HCT116 (cell line): ENCODE measurements around the gene APLP1. TPM values are rescaled to one million over a fixed set of nuclear protein-coding genes. Genes with fewer than 3 reads are reported as not detected.

Experiments
- ATAC-seq: fragments of 200-7000 bp; cut with Tn5 transposase; 2 replicates; pipeline ENCODE4 v1.9.1; 2020; ENCODE audit warnings: mild to moderate bottlenecking, moderate library complexity
- BruUV-seq: library from RNA; stranded (reverse); fragments of 400-500 nt; replicated peaks from 2 replicates; lab custom pipeline; 2021; lab: Mats Ljungman, UMichigan
- CTCF ChIA-PET: fragments of 300-600 bp; sonication (Branson Sonifier 250); formaldehyde crosslinking; loops from one replicate; lab custom pipeline; 2021; ENCODE audit warnings: antibody characterized with exemption; lab: Charles Lee
- POLR2A ChIA-PET: fragments of 300-600, 350-600 bp; sonication (Branson Sonifier 250); formaldehyde crosslinking; loops from one replicate; lab custom pipeline; 2021; ENCODE audit warnings: antibody characterized with exemption; lab: Charles Lee
- RAD21 ChIA-PET, 2 experiments: fragments of 300-600 bp; sonication (Branson Sonifier 250); formaldehyde crosslinking; loops; one replicate each; lab custom pipeline; 2023; ENCODE audit warnings: low total read pairs in 2 of 2; ENCODE audit not compliant: uncharacterized antibody in 2 of 2, unreplicated experiment in 2 of 2, low non-redundant PET in 1 of 2; lab: Charles Lee
- DNase-seq: peaks from one replicate; pipeline ENCODE4 v3.0.0-alpha.2; 2010; ENCODE audit warnings: low read depth, low spot score
- H2AFZ ChIP-seq: fragments of 200-600 bp; shearing (Covaris generic), sonication (generic); 2 replicates; pipeline ENCODE4 v1.6.1; 2017; ENCODE audit warnings: low read depth, mixed run types, mixed read lengths, antibody characterized with exemption, low read length; ENCODE audit not compliant: poor library complexity, severe bottlenecking
- H3K27ac ChIP-seq: 2 replicates; pipeline ENCODE4 v1.5.1; 2012; ENCODE audit warnings: low read depth, low read length
- H3K27me3 ChIP-seq: fragments of 200-600 bp; sonication (generic); 2 replicates; pipeline ENCODE4 v1.6.1; 2016; ENCODE audit warnings: mixed run types, low read length, mixed read lengths; ENCODE audit not compliant: insufficient read depth
- H3K36me3 ChIP-seq, 2 experiments: fragments of 200-500 bp in 1 of 2; fragments of 200-600 bp in 1 of 2; sonication (Bioruptor generic) in 1 of 2; sonication (generic) in 1 of 2; 2 replicates each; pipeline versions ENCODE4 v1.5.1 to v1.6.1; 2014 to 2016; ENCODE audit warnings: low read length in 2 of 2, inconsistent platforms in 1 of 2, mixed read lengths in 1 of 2, mixed run types in 1 of 2; ENCODE audit not compliant: insufficient read depth in 2 of 2, control insufficient read depth in 1 of 2
- H3K4me1 ChIP-seq, 2 experiments: fragments of 200-600 bp in 1 of 2; sonication (generic) in 1 of 2; 2 replicates each; pipeline versions ENCODE4 v1.5.1 to v1.6.1; 2012 to 2017; ENCODE audit warnings: low read length in 2 of 2, inconsistent platforms in 1 of 2, mild to moderate bottlenecking in 1 of 2, mixed read lengths in 1 of 2, mixed run types in 1 of 2, moderate library complexity in 1 of 2; ENCODE audit not compliant: insufficient read depth in 2 of 2, control insufficient read depth in 1 of 2
- H3K4me2 ChIP-seq: fragments of 200-600 bp; sonication (generic); 2 replicates; pipeline ENCODE4 v1.6.1; 2017; ENCODE audit warnings: mixed run types, low read length, mixed read lengths
- H3K4me3 ChIP-seq, 2 experiments: fragments of 200-600 bp in 1 of 2; sonication (generic) in 1 of 2; replicated peaks in 1 of 2; 2 replicates each; pipeline ENCODE4 v1.5.1; 2011 to 2016; ENCODE audit warnings: low read length in 2 of 2, control low read depth in 1 of 2, low read depth in 1 of 2, mild to moderate bottlenecking in 1 of 2, mixed read lengths in 1 of 2, mixed run types in 1 of 2
- H3K79me2 ChIP-seq: fragments of 200-600 bp; sonication (generic); 2 replicates; pipeline ENCODE4 v1.6.1; 2017; ENCODE audit warnings: mild to moderate bottlenecking, mixed run types, low read length, moderate library complexity, mixed read lengths; ENCODE audit not compliant: insufficient read depth
- H3K9ac ChIP-seq: fragments of 200-600 bp; sonication (generic); 2 replicates; pipeline ENCODE4 v1.6.1; 2016; ENCODE audit warnings: low read length, mixed read lengths
- H3K9me2 ChIP-seq: fragments of 200-600 bp; sonication (generic), shearing (Covaris generic); 2 replicates; pipeline ENCODE4 v1.6.1; 2017; ENCODE audit warnings: mixed run types, mild to moderate bottlenecking, moderate library complexity; ENCODE audit not compliant: insufficient read depth
- H3K9me3 ChIP-seq, 2 experiments: fragments of 200-500 bp in 1 of 2; fragments of 200-600 bp in 1 of 2; sonication (Bioruptor generic) in 1 of 2; sonication (generic) in 1 of 2; 2 replicates each; pipeline ENCODE4 v1.6.1; 2014 to 2017; ENCODE audit warnings: low read length in 2 of 2, mixed read lengths in 2 of 2, inconsistent platforms in 1 of 2, low read depth in 1 of 2, mild to moderate bottlenecking in 1 of 2, mixed run types in 1 of 2, moderate library complexity in 1 of 2; ENCODE audit not compliant: control insufficient read depth in 1 of 2, insufficient read depth in 1 of 2
- H4K20me1 ChIP-seq: fragments of 200-600 bp; sonication (generic), shearing (Covaris generic); 2 replicates; pipeline ENCODE4 v1.6.1; 2017; ENCODE audit warnings: mixed run types, mild to moderate bottlenecking, moderate library complexity; ENCODE audit not compliant: insufficient read depth
- CEBPB ChIP-seq: IDR thresholded peaks from 2 replicates; pipeline ENCODE4 v1.6.1; 2012; ENCODE audit warnings: low read depth
- EGR1 ChIP-seq: IDR thresholded peaks from 2 replicates; pipeline ENCODE4 v1.6.1; 2012; ENCODE audit warnings: low read depth
- EZH2phosphoT487 ChIP-seq: fragments of 200-600 bp; IDR thresholded peaks from 2 replicates; pipeline ENCODE4 v1.6.1; 2018; ENCODE audit warnings: antibody characterized with exemption, borderline replicate concordance
- POLR2A ChIP-seq: IDR thresholded peaks from 2 replicates; pipeline ENCODE4 v1.7.0; 2011; ENCODE audit warnings: borderline replicate concordance; ENCODE audit not compliant: insufficient read depth, insufficient read length; ENCODE audit errors: extremely low read depth
- POLR2AphosphoS5 ChIP-seq: IDR thresholded peaks from 2 replicates; pipeline ENCODE4 v1.6.1; 2011; ENCODE audit warnings: mild to moderate bottlenecking, low read depth, low read length, moderate library complexity
- SIN3A ChIP-seq: IDR thresholded peaks from 2 replicates; pipeline ENCODE4 v1.6.1; 2012; ENCODE audit warnings: low read depth
- SP1 ChIP-seq: IDR thresholded peaks from 2 replicates; pipeline ENCODE4 v1.6.1; 2012; ENCODE audit warnings: low read depth
- YY1 ChIP-seq: IDR thresholded peaks from 2 replicates; pipeline ENCODE4 v1.6.1; 2011; ENCODE audit warnings: low read length, low read depth, moderate library complexity, mild to moderate bottlenecking; ENCODE audit not compliant: insufficient replicate concordance; ENCODE audit errors: extremely low read depth
- ZNF274 ChIP-seq: fragments of 200-500 bp; sonication (Bioruptor generic); IDR thresholded peaks from 2 replicates; pipeline ENCODE4 v1.6.1; 2014; ENCODE audit warnings: mild to moderate bottlenecking, low read depth, low read length, inconsistent platforms
- intact Hi-C: fragments of 100-400 bp; cut with micrococcal nuclease; formaldehyde crosslinking; loops from 2 replicates; pipeline ENCODE4 v1.10.0; 2022
- total RNA-seq: library from RNA; stranded (reverse); gene quantifications from one replicate; pipeline ENCODE4 v1.2.1, GENCODE V29; 2021; ENCODE audit not compliant: unreplicated experiment
- TF ChIP-seq, protein P1 (sequence below): IDR thresholded peaks from 2 replicates; pipeline ENCODE4 v1.6.1; 2012
- TF ChIP-seq, protein P2 (sequence below): IDR thresholded peaks from 2 replicates; pipeline ENCODE4 v1.6.1; 2011; ENCODE audit warnings: mild to moderate bottlenecking, low read length, moderate library complexity; ENCODE audit not compliant: insufficient replicate concordance; ENCODE audit errors: extremely low read depth

The APLP1 gene
- total RNA-seq, 1 experiment from 2014 or later, result 41.2 TPM

GRCh38 chr19:35869327-35870123 lies 1.2 kb downstream of the APLP1 start:
- Histone ChIP-seq H3K27ac (peak overlapping the region; percentile 43), H3K4me1 (peaks cover 15 to 30% of the 10 kb centered on the region in 2 experiments; a peak in 3 of 4 replicates), H4K20me1 (no peaks in the 10 kb centered on the region), H3K4me2 (peak overlapping the region; percentile 80), H3K27me3 (no peaks in the 10 kb centered on the region), H3K9me2 (no peaks in the 10 kb centered on the region), H3K4me3 (peak overlapping the region; percentile 49 to 61), H3K36me3 (no peaks in the 10 kb centered on the region), H3K9ac (peak overlapping the region; percentile 48; the same call in 1 of the 2 replicates), H3K9me3 (no peaks in the 10 kb centered on the region), H3K79me2 (no peaks in the 10 kb centered on the region), H2AFZ (peak overlapping the region; percentile 83)
- ATAC-seq (peak; percentile 85), DNase-seq (peak; percentile 89)
- TF ChIP-seq SIN3A (no peak), CEBPB (no peak), EGR1 (0 out of 2 replicates have a peak, but pooled peaks have one; percentile 20), YY1 (no peak), POLR2A (peak; percentile 17), POLR2AphosphoS5 (peak; percentile 45; the same call in 1 of the 2 replicates), SP1 (peak; percentile 29; the same call in 1 of the 2 replicates), EZH2phosphoT487 (no peak), ZNF274 (no peak)
- TF ChIP-seq, protein P1, sequence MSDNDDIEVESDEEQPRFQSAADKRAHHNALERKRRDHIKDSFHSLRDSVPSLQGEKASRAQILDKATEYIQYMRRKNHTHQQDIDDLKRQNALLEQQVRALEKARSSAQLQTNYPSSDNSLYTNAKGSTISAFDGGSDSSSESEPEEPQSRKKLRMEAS, result peak; percentile 94
- TF ChIP-seq, protein P2, sequence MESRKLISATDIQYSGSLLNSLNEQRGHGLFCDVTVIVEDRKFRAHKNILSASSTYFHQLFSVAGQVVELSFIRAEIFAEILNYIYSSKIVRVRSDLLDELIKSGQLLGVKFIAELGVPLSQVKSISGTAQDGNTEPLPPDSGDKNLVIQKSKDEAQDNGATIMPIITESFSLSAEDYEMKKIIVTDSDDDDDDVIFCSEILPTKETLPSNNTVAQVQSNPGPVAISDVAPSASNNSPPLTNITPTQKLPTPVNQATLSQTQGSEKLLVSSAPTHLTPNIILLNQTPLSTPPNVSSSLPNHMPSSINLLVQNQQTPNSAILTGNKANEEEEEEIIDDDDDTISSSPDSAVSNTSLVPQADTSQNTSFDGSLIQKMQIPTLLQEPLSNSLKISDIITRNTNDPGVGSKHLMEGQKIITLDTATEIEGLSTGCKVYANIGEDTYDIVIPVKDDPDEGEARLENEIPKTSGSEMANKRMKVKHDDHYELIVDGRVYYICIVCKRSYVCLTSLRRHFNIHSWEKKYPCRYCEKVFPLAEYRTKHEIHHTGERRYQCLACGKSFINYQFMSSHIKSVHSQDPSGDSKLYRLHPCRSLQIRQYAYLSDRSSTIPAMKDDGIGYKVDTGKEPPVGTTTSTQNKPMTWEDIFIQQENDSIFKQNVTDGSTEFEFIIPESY, result no peak
- ChIA-PET POLR2A (interaction anchor here (0.6 to 1.6 kb wide), 9 partner anchors 9 to 124 kb away, joined by 3 to 9 read pairs (median 3); partner anchors contain the start of genes LIN37, NFKBID and PSENEN), CTCF (interaction anchor here (1.3 to 2.5 kb wide), 2 partner anchors 10 to 13 kb away, joined by 4 to 12 read pairs; no protein-coding TSS in a partner anchor), RAD21 (interaction anchor here (0.6 to 1.2 kb wide), 4 partner anchors 10 to 601 kb away, joined by 3 to 4 read pairs (median 3); partner anchors contain the start of gene THAP8 (in 1 of the 2))
- intact Hi-C loops, result no loop called here
- BruUV-seq, result no TSS peak
